A172 (cell line): Measurements from ENCODE around the gene BSDC1. TPM values are rescaled to one million over a fixed set of nuclear protein-coding genes. Genes with fewer than 3 reads are reported as not detected.
"Not testable (repeated sequence)": the region's sequence is repeated elsewhere in the genome, so short reads cannot be mapped to it uniquely, and the experiment has no call there.

Experiments used
- DNase-seq: peaks from one replicate; pipeline ENCODE4 v3.0.0-alpha.2; 2015; ENCODE audit warnings: low spot score
- total RNA-seq: library from RNA; depleted of rRNA; stranded (reverse); fragments of >200 nt; shearing (Covaris generic); gene quantifications from 2 replicates; pipeline ENCODE4 v1.2.3, GENCODE V29; 2014

BSDC1 gene
- total RNA-seq, 1 experiment from 2014 or later: 40.6 TPM

DNA sequence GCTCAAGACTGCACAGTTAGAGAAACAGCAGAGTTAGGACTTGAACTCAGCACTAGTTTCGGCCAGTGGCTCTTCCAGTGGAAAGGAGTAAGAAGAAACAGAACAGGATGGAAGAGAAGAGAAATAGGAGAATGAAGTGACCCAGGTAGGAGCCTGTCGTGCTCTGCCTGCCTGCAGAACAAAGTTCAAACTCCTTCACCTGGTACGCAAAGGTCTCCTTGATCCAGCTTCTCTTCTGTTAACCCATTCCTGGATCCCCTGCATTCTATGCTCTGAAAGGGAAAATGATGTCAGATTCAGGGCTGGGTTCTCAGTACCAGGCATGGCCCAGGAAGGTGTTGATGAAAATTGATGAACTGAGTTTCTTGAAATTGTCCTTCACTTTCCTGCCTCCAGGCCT, 35.8 kb downstream of the BSDC1 start:
- DNase-seq: no peak

DNA sequence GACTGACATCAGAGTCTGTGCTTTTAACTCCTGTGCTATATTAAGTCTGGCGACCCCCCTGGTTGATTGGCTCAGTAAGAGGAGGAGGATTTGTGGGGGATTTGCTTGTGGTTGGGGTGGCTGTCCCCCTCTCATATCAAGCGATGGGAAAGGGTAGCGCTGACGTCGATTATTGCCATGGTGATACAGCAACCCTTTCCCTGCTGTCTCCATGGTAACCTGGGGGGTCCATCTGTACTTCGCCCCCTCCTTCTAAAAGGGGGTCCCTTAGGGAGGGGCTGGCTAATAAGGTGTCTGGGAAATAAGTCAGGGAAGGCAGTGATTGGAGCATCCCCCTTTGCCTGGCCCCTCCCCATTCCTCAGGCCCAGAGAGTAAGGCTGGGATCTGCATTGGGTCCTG, 36.6 kb downstream of the BSDC1 start:
- no peak for DNase-seq

GRCh38 chr1:32356478-32356877, 37.8 kb downstream of the BSDC1 start:
- DNase-seq: no peak

GRCh38 chr1:32355778-32356177, 38.5 kb downstream of the BSDC1 start:
- not testable (repeated sequence) for DNase-seq

DNA sequence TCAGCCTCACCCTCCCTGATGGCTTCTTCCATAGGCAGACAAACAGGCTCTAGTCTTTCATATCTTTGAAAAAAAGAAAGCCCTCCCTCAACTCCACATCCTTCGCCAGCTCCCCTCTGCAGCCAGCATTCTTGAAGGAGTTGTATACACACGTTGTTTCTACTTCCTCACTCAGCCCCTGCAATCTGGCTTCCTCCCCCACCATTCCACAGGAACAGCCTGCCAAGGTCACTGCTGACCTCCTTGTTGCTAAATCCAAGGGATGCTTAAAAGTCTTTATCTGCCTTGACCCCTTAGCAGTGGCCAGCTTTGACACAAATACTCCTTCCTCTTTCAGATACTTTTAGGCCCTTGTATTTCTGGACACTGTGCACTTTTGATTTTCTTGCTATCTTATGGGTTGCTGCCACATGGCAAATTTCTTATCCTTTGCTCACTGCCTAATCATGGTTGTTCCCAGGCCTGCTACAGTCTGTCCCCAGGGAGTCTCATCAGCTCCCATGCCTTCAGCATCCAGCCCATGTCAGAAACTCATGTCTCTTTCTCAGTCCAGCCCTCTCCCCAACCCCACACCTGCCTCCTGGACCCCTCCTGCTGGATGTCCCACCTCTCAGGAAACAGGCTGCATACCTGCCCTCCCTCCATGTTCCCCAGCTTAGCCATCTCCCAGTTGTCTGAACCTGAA, 40.2 kb downstream of the BSDC1 start:
- no peak for DNase-seq

DNA sequence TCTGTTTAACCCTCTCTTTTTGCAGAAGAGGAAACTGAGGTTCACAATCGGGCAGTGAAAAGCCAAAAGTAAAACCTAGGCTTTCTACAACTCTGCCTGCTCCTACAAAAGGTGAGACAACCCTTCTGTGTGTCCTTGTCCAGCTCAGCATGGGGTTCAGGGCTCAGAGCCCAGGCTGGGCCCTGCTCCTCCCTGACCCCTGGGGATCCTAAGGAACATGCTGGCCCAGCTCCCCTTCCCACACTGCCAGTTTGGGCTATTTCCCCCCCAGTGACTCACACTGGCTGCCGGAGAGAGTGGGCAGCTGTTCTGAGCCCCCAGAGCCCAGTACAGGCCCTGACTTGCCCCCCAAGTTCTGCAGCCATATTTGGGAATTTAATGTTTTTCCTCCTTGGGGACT, 40.8 kb downstream of the BSDC1 start:
- DNase-seq: no peak

GRCh38 chr1:32352831-32353383, 41.3 kb downstream of the BSDC1 start:
- no peak for DNase-seq

DNA sequence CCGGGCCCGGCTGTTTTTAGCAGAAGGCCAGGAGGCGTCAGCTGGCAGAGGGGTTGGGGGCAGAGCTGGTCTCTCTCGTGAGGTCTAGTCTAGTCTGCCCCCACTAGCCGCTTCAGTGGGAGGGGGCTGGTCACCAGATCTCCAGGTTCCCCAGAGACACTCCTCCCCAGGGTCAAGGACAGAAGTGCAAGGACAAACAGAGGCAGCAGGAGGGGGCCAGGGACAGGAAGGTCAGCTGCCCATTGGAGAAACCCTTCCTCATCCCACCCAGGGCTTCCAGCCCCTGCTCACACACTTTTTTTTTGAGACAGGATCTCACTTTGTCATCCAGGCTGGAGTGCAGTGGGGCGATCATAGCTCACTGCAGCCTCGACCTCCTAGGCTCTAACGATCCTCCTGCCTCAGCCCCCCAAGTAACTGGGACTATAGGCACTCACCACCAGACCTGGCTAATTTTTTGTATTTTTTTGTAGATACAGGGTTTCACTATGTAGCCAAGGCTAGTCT, 41.9 kb downstream of the BSDC1 start:
- DNase-seq: no peak

DNA sequence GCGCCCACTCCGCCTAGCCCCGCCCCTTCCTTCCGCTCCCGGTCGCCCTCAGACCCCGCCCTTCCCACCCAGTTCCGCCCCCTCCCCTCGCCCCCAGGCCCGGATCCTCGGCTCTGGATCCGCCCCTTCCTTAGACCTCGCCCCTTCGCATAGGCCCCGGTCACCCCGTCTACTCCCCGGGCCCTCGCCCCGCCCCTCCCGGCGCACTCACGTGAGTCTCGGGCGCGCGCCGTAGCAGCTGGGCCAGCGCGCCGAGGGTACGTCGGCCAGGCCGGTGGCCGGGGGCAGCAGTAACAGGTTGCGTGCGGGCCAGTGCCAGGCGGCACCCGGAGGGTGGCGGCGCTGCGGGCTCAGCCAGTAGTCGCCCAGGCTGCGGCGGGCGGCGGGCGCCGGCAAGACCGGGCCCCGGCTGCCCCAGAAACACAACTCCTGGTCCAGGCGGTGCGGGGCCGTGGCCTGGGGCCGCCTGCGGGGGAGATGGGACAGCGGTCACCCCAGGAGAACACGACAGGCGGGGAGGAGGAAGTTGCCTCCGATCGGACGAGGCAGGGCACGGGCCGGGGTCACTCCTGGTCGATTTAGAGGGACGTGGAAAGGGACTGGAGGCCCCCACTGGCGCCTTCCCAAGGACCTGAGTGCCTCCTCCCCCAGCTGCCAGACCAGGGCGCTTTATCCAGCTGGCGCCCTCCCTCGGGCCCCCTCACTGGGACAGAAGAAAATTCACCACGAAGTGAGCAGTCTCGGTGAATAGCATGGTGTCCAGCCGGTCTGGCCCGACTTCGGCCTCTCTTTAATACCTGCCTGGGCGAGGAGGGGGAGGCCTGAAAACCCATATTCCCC, 42.6 kb downstream of the BSDC1 start:
- DNase-seq: peak; percentile 70

DNA sequence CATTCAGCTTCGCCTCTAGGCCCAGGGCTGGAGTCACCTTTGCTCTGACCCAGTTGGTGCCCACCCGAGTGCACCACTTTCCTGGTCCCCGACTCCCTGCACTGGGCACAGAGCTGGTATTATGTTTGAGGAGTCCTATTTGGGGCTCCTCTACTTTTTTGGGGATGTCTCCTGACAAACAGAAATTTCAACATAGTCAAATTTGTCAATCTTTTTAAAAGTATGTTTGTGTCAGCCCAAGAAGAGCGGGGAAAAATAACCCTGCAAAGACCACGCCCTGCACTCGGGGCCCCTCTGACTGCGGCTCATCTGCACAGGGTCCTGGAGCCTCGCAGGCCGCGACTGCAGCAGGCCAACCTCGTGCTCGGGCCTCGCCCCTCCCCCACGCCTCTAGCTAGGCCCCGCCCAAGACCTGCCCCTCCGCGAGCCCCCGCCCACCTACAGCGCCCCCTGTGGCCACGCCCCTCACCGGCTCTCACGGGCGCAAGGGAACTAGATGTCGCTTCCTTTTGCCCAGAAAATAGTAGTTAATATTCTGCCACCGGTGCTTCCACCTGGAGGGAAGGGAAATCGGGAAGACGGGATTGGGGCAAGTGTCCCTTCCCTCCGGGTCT, 43.3 kb downstream of the BSDC1 start:
- DNase-seq: no peak

GRCh38 chr1:32349211-32349708, 45.0 kb downstream of the BSDC1 start:
- DNase-seq: peak; percentile 61

DNA sequence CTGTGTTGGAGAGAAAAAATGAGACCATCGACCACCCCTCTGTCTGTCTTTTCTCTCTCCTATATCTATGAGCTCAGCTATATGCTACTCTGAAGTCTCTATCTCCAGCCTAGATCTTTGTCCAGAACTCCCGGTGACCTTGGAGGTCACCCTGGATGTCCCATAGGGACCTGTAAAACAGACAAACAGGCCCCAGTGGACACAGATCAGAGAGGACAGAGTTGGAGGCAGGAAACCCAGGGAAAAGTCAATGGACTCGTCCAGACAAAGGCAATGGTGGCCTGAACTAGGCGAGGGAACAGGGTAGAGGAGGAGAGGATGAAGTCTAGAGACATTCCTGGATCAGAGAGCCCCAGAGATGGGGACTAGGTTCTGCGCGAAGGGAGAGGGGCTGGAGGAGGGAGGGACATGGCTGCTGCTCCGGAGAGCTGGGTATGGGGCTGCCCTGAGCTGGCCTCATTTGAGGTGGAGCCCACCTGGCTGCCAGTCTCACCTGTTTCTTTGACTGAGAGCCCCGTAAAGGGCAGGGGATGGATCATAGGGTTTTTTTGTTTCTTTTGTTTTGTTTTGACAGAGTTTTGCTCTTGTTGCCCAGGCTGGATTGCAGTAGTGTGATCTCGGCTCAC, 47.6 kb downstream of the BSDC1 start:
- DNase-seq: no peak

DNA sequence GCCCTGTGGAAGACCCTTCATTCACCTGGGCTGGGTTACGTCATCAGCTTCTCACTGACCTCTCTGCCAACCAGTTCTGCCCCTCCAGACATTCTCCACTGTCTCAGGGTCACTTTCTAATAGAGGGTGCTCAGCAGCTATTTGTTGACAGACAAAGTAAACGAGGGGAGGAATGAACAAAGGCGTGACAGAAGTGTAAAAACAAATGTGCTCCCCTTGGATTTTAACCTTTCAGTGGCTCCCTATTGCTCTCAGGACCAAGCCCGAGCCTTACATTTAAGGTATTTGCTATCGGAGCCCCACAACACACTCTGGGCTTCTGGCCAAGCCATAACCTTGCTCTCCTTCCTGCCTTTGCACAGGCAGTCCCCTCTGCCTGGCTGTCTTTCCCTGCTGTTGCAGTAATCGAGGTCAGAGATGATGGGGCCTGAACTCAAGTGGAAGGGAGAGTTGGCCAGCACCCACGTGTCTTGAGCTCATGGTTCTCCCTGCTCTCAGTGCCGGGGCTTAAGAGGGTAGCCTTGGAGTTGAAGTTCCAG, 48.9 kb downstream of the BSDC1 start:
- DNase-seq: no peak

GRCh38 chr1:32342704-32343103, 51.5 kb downstream of the BSDC1 start:
- DNase-seq: no peak

GRCh38 chr1:32341971-32342370, 52.3 kb downstream of the BSDC1 start:
- no peak for DNase-seq

- no peak for DNase-seq
These were observed 53.0 kb downstream of the BSDC1 start for GRCh38 chr1:32341186-32341757.

GRCh38 chr1:32339363-32339978, 54.8 kb downstream of the BSDC1 start:
- DNase-seq: no peak

GRCh38 chr1:32338637-32339145, 55.5 kb downstream of the BSDC1 start:
- DNase-seq: no peak

DNA sequence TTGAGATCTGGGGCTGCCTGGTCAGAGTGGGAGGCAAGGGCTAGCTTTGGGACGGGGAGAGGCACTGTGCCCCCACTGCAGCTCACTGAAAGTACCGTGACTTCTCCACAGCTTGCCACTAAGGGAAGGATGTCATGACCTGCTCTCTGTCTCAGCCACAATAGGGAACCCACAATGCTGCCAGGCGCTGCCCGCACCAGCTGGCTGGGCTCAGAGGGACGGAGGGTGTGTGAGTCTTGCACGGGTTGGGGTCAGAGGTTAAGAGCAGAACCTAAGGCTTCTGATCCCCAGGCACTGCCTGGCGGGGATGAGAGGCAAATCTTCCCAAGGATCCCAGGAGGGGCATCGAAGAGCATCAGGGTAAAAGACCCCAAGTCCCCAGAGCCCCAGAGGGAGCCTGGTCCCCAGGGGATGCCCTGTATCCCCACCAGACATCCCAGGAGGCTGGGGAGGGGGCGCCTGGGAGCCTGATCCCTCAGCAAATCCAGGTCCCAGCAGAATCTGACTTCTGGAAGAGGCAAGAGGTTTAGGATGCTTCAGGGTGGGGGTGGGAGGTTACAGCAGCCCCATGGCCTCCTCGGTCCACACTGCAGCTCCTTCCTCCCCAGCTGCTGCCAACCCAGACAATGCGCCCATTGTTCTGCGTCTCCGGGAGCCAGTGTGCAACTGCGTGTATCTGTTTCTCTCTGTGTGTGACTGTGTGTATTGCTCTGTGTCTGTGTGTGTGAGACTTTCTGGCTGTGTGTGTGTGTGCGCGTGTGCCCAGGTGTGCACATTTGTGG, 56.2 kb downstream of the BSDC1 start:
- DNase-seq: peak; percentile 23
